GM23338 (cell line): ENCODE results near the gene OPN3. TPM values are rescaled to one million over a fixed set of nuclear protein-coding genes. Genes with fewer than 3 reads are reported as not detected.

Experiments used
- ATAC-seq: fragments of 200-7000 bp; cut with Tn5 transposase; 3 replicates; pipeline ENCODE4 v1.9.1; 2020
- DNase-seq: peaks from one replicate; pipeline ENCODE4 v3.0.0-alpha.2; 2015; ENCODE audit warnings: low spot score
- H2AFZ ChIP-seq: fragments of 200-600 bp; sonication (generic); 2 replicates; pipeline ENCODE4 v1.8.0; 2016; ENCODE audit warnings: antibody characterized with exemption, mild to moderate bottlenecking, moderate library complexity
- H3F3A ChIP-seq: fragments of 200-600 bp; sonication (generic); replicated peaks from 2 replicates; pipeline ENCODE4 v1.8.0; 2017; ENCODE audit warnings: antibody characterized with exemption, mixed run types, low read depth
- H3K27ac ChIP-seq: fragments of 200-600 bp; sonication (generic); 2 replicates; pipeline ENCODE4 v1.6.1; 2016; ENCODE audit warnings: low read depth
- H3K27me3 ChIP-seq: fragments of 200-600 bp; sonication (generic); 2 replicates; pipeline ENCODE4 v1.8.0; 2016; ENCODE audit warnings: mild to moderate bottlenecking, mixed run types, moderate library complexity; ENCODE audit not compliant: insufficient read depth
- H3K36me3 ChIP-seq: fragments of 200-600 bp; sonication (generic); 2 replicates; pipeline ENCODE4 v1.8.0; 2016; ENCODE audit warnings: mild to moderate bottlenecking; ENCODE audit not compliant: insufficient read depth
- H3K4me1 ChIP-seq: fragments of 200-600 bp; sonication (generic); 2 replicates; pipeline ENCODE4 v1.8.0; 2016; ENCODE audit warnings: mild to moderate bottlenecking, moderate library complexity; ENCODE audit not compliant: insufficient read depth
- H3K4me2 ChIP-seq: fragments of 200-600 bp; sonication (generic); 2 replicates; pipeline ENCODE4 v1.7.1; 2017; ENCODE audit warnings: mixed run types
- H3K4me3 ChIP-seq: fragments of 200-600 bp; sonication (generic); 2 replicates; pipeline ENCODE4 v1.6.1; 2016; ENCODE audit warnings: mixed run types
- H3K79me2 ChIP-seq: fragments of 200-600 bp; sonication (generic); replicated peaks from 2 replicates; pipeline ENCODE4 v1.8.0; 2017; ENCODE audit warnings: mild to moderate bottlenecking; ENCODE audit not compliant: insufficient read depth
- H3K9me2 ChIP-seq: fragments of 200-600 bp; sonication (generic); 2 replicates; pipeline ENCODE4 v1.8.0; 2017; ENCODE audit not compliant: insufficient read depth
- H4K20me1 ChIP-seq: fragments of 200-600 bp; sonication (generic); replicated peaks from 2 replicates; pipeline ENCODE4 v1.8.0; 2017; ENCODE audit warnings: mild to moderate bottlenecking; ENCODE audit not compliant: insufficient read depth
- H3K27ac Mint-ChIP-seq: 2 replicates; pipeline ENCODE4 v1.8.0; 2020; ENCODE audit warnings: inconsistent platforms, mild to moderate bottlenecking, moderate library complexity, mixed read lengths
- H3K27me3 Mint-ChIP-seq: 3 replicates; pipeline ENCODE4 v1.8.0; 2022; ENCODE audit warnings: low read depth, mild to moderate bottlenecking, moderate library complexity, mixed read lengths, inconsistent platforms; ENCODE audit not compliant: insufficient read depth, poor library complexity
- H3K36me3 Mint-ChIP-seq: 3 replicates; pipeline ENCODE4 v1.8.0; 2021; ENCODE audit warnings: low read depth, mild to moderate bottlenecking, inconsistent platforms, moderate library complexity, mixed read lengths
- H3K4me1 Mint-ChIP-seq: 3 replicates; pipeline ENCODE4 v1.8.0; 2020; ENCODE audit warnings: mild to moderate bottlenecking, inconsistent platforms, mixed read lengths
- H3K4me3 Mint-ChIP-seq: 3 replicates; pipeline ENCODE4 v1.8.0; 2021; ENCODE audit warnings: moderate library complexity, mild to moderate bottlenecking, inconsistent platforms, mixed read lengths
- H3K9me3 Mint-ChIP-seq: 3 replicates; pipeline ENCODE4 v1.8.0; 2020; ENCODE audit warnings: moderate library complexity, mild to moderate bottlenecking, inconsistent platforms, mixed read lengths
- CREB1 ChIP-seq: fragments of 250-450 bp; sonication (Bioruptor Pico); IDR thresholded peaks from 2 replicates; pipeline ENCODE4 v1.5.0; 2020; ENCODE audit warnings: low read depth, mild to moderate bottlenecking, moderate library complexity
- EZH2 ChIP-seq: fragments of 200-600 bp; sonication (generic); IDR thresholded peaks from one replicate; pipeline ENCODE4 v1.8.0; 2017; ENCODE audit warnings: antibody characterized with exemption, mild to moderate bottlenecking, low read depth; ENCODE audit not compliant: unreplicated experiment
- EZH2phosphoT487 ChIP-seq: fragments of 200-600 bp; sonication (generic); IDR thresholded peaks from one replicate; pipeline ENCODE4 v1.8.1; 2018; ENCODE audit warnings: antibody characterized with exemption; ENCODE audit not compliant: unreplicated experiment
- JUNB ChIP-seq: IDR thresholded peaks from one replicate; pipeline ENCODE4 v1.6.1; 2016; ENCODE audit warnings: antibody characterized with exemption; ENCODE audit not compliant: unreplicated experiment
- NANOG ChIP-seq: IDR thresholded peaks from 2 replicates; pipeline ENCODE4 v1.6.1; 2016; ENCODE audit warnings: antibody characterized with exemption, borderline replicate concordance
- POLR2AphosphoS5 ChIP-seq: IDR thresholded peaks from 2 replicates; pipeline ENCODE4 v1.6.1; 2016; ENCODE audit warnings: antibody characterized with exemption, low read depth
- ZNF114 ChIP-seq: fragments of 250-450 bp; sonication (Bioruptor Pico); IDR thresholded peaks from 2 replicates; pipeline ENCODE4 v1.5.0; 2020; ENCODE audit warnings: mild to moderate bottlenecking, moderate library complexity
- ZNF331 ChIP-seq: fragments of 250-450 bp; sonication (Bioruptor Pico); IDR thresholded peaks from 2 replicates; pipeline ENCODE4 v1.5.0; 2020; ENCODE audit warnings: low read depth, mild to moderate bottlenecking, moderate library complexity
- polyA plus RNA-seq: library from polyadenylated mRNA; unstranded; fragments of >200 nt; fragmentation: Nextera tagmentation; extraction: Ambion mirVana; gene quantifications from 2 replicates; pipeline ENCODE4 v1.2.1, GENCODE V29; 2016
- total RNA-seq: library from RNA; depleted of rRNA; stranded (reverse); fragments of >200 nt; shearing (Covaris generic); gene quantifications from 2 replicates; pipeline ENCODE4 v1.2.3, GENCODE V29; 2014
- TF ChIP-seq, protein P1 (sequence below): IDR thresholded peaks from 2 replicates; pipeline ENCODE4 v1.6.1; 2016; ENCODE audit warnings: antibody characterized with exemption
- TF ChIP-seq, protein P2 (sequence below), 2 experiments: fragments of 200-600 bp in 1 of 2; sonication (generic) in 1 of 2; conservative IDR thresholded peaks; 2 replicates each; pipeline versions ENCODE4 v1.5.1 to v1.6.1; 2016 to 2017; ENCODE audit warnings: antibody characterized with exemption in 2 of 2, low read depth in 2 of 2, mild to moderate bottlenecking in 2 of 2, moderate library complexity in 1 of 2
- TF ChIP-seq, protein P3 (sequence below): fragments of 250-450 bp; sonication (Bioruptor Pico); IDR thresholded peaks from 2 replicates; pipeline ENCODE4 v1.5.0; 2020; ENCODE audit warnings: mild to moderate bottlenecking, moderate library complexity

Gene OPN3
- total and polyA plus RNA-seq, 2 experiments from 2014 or later, result 23.7 to 46.8 TPM

DNA sequence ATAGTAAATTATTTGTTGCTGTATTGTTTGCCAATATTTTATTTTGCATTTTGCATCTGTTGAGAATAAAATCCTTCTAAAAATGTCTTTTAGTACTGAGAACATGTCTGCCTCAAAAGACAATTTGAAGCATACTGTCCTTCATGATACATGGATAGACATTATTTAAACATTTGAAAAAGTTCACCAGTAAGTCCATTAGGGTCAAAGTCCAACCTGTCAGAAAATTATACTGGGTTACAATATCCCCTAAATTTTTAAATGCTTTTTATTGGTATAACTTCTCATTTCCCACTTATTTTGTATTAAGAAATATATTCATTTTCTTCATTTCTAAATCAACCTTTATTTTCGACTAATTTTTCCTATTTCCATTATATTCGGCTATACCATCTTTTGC lies 9.3 kb downstream of the OPN3 start:
- no peaks in the 10 kb centered on the region for H3F3A ChIP-seq
- H3K4me3 ChIP-seq, result no peak overlapping the region
- H3K27ac ChIP-seq, result no peak overlapping the region
- Mint-ChIP-seq H3K9me3 (no peaks in the 10 kb centered on the region), H3K36me3 (peaks cover 29% of the 10 kb centered on the region; the same call in 2 of the 3 replicates), H3K27ac (no peak overlapping the region), H3K27me3 (no peaks in the 10 kb centered on the region), H3K4me3 (no peak overlapping the region), H3K4me1 (peaks cover 38% of the 10 kb centered on the region)
- no peaks in the 10 kb centered on the region for H3K9me2 ChIP-seq
- peaks cover 31% of the 10 kb centered on the region for H3K4me1 ChIP-seq
- ATAC-seq (no peak), DNase-seq (no peak)
- peaks cover 9% of the 10 kb centered on the region; the same call in 1 of the 2 replicates for H4K20me1 ChIP-seq
- no peak overlapping the region for H2AFZ ChIP-seq
- TF ChIP-seq ZNF331 (CRISPR knock-in tag) (no peak), POLR2AphosphoS5 (no peak), EZH2phosphoT487 (no peak), JUNB (no peak), EZH2 (no peak), CREB1 (CRISPR knock-in tag) (no peak), ZNF114 (CRISPR knock-in tag) (no peak), NANOG (no peak)
- TF ChIP-seq, protein P1, sequence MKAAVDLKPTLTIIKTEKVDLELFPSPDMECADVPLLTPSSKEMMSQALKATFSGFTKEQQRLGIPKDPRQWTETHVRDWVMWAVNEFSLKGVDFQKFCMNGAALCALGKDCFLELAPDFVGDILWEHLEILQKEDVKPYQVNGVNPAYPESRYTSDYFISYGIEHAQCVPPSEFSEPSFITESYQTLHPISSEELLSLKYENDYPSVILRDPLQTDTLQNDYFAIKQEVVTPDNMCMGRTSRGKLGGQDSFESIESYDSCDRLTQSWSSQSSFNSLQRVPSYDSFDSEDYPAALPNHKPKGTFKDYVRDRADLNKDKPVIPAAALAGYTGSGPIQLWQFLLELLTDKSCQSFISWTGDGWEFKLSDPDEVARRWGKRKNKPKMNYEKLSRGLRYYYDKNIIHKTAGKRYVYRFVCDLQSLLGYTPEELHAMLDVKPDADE, result no peak
- TF ChIP-seq, protein P2, sequence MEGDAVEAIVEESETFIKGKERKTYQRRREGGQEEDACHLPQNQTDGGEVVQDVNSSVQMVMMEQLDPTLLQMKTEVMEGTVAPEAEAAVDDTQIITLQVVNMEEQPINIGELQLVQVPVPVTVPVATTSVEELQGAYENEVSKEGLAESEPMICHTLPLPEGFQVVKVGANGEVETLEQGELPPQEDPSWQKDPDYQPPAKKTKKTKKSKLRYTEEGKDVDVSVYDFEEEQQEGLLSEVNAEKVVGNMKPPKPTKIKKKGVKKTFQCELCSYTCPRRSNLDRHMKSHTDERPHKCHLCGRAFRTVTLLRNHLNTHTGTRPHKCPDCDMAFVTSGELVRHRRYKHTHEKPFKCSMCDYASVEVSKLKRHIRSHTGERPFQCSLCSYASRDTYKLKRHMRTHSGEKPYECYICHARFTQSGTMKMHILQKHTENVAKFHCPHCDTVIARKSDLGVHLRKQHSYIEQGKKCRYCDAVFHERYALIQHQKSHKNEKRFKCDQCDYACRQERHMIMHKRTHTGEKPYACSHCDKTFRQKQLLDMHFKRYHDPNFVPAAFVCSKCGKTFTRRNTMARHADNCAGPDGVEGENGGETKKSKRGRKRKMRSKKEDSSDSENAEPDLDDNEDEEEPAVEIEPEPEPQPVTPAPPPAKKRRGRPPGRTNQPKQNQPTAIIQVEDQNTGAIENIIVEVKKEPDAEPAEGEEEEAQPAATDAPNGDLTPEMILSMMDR (conservative IDR thresholded peaks at IDR 0.05; ENCODE audit: low read depth in 2 of 2), result no peak
- TF ChIP-seq, protein P3, sequence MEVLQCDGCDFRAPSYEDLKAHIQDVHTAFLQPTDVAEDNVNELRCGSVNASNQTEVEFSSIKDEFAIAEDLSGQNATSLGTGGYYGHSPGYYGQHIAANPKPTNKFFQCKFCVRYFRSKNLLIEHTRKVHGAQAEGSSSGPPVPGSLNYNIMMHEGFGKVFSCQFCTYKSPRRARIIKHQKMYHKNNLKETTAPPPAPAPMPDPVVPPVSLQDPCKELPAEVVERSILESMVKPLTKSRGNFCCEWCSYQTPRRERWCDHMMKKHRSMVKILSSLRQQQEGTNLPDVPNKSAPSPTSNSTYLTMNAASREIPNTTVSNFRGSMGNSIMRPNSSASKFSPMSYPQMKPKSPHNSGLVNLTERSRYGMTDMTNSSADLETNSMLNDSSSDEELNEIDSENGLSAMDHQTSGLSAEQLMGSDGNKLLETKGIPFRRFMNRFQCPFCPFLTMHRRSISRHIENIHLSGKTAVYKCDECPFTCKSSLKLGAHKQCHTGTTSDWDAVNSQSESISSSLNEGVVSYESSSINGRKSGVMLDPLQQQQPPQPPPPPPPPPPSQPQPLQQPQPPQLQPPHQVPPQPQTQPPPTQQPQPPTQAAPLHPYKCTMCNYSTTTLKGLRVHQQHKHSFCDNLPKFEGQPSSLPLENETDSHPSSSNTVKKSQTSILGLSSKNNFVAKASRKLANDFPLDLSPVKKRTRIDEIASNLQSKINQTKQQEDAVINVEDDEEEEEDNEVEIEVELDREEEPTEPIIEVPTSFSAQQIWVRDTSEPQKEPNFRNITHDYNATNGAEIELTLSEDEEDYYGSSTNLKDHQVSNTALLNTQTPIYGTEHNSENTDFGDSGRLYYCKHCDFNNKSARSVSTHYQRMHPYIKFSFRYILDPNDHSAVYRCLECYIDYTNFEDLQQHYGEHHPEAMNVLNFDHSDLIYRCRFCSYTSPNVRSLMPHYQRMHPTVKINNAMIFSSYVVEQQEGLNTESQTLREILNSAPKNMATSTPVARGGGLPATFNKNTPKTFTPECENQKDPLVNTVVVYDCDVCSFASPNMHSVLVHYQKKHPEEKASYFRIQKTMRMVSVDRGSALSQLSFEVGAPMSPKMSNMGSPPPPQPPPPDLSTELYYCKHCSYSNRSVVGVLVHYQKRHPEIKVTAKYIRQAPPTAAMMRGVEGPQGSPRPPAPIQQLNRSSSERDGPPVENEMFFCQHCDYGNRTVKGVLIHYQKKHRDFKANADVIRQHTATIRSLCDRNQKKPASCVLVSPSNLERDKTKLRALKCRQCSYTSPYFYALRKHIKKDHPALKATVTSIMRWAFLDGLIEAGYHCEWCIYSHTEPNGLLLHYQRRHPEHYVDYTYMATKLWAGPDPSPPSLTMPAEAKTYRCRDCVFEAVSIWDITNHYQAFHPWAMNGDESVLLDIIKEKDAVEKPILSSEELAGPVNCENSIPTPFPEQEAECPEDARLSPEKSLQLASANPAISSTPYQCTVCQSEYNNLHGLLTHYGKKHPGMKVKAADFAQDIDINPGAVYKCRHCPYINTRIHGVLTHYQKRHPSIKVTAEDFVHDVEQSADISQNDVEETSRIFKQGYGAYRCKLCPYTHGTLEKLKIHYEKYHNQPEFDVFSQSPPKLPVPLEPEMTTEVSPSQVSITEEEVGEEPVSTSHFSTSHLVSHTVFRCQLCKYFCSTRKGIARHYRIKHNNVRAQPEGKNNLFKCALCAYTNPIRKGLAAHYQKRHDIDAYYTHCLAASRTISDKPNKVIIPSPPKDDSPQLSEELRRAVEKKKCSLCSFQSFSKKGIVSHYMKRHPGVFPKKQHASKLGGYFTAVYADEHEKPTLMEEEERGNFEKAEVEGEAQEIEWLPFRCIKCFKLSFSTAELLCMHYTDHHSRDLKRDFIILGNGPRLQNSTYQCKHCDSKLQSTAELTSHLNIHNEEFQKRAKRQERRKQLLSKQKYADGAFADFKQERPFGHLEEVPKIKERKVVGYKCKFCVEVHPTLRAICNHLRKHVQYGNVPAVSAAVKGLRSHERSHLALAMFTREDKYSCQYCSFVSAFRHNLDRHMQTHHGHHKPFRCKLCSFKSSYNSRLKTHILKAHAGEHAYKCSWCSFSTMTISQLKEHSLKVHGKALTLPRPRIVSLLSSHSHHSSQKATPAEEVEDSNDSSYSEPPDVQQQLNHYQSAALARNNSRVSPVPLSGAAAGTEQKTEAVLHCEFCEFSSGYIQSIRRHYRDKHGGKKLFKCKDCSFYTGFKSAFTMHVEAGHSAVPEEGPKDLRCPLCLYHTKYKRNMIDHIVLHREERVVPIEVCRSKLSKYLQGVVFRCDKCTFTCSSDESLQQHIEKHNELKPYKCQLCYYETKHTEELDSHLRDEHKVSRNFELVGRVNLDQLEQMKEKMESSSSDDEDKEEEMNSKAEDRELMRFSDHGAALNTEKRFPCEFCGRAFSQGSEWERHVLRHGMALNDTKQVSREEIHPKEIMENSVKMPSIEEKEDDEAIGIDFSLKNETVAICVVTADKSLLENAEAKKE, result no peak
- H3K79me2 ChIP-seq, result peaks cover 64% of the 10 kb centered on the region
- no peaks in the 10 kb centered on the region for H3K27me3 ChIP-seq
- H3K36me3 ChIP-seq, result peaks cover 5% of the 10 kb centered on the region; the same call in 1 of the 2 replicates
- no peak overlapping the region for H3K4me2 ChIP-seq
